H1 (cell line): ENCODE measurements around the gene NRTN.

Source experiments
- CBX8 ChIP-seq: fragments of 300-800, 300-1000 bp; sonication (generic); IDR thresholded peaks from 2 replicates; pipeline ENCODE4 v1.7.1; 2016; ENCODE audit warnings: low read depth, low read length, borderline replicate concordance
- CREB1 ChIP-seq: IDR thresholded peaks from 2 replicates; pipeline ENCODE4 v1.6.1; 2012; ENCODE audit warnings: inconsistent platforms
- EGR1 ChIP-seq: IDR thresholded peaks from 2 replicates; pipeline ENCODE4 v1.6.1; 2011; ENCODE audit warnings: low read depth, low read length, borderline replicate concordance
- EP300 ChIP-seq, 2 experiments: IDR thresholded peaks; 1 replicate in 1 of 2; 2 replicates in 1 of 2; pipeline ENCODE4 v1.6.1; 2011 to 2012; ENCODE audit warnings: low read depth in 2 of 2, low read length in 2 of 2, mild to moderate bottlenecking in 2 of 2, borderline replicate concordance in 1 of 2, inconsistent platforms in 1 of 2, moderate library complexity in 1 of 2
- JUN ChIP-seq: IDR thresholded peaks from 2 replicates; pipeline ENCODE4 v1.6.1; 2011; ENCODE audit warnings: low read depth, mild to moderate bottlenecking, improper control_type of control experiment, low read length
- JUND ChIP-seq: IDR thresholded peaks from 2 replicates; pipeline ENCODE4 v1.6.1; 2011; ENCODE audit warnings: mild to moderate bottlenecking, improper control_type of control experiment, low read length
- POLR2A ChIP-seq, 2 experiments: IDR thresholded peaks; 1 replicate in 1 of 2; 2 replicates in 1 of 2; pipeline ENCODE4 v1.6.1; 2011; ENCODE audit warnings: low read depth in 2 of 2, low read length in 2 of 2, mild to moderate bottlenecking in 2 of 2; ENCODE audit errors: control extremely low read depth in 1 of 2
- POLR2AphosphoS5 ChIP-seq: IDR thresholded peaks from 2 replicates; pipeline ENCODE4 v1.6.1; 2011; ENCODE audit warnings: low read depth, low read length
- RBBP5 ChIP-seq: IDR thresholded peaks from 2 replicates; pipeline ENCODE4 v1.7.1; 2012; ENCODE audit warnings: low read depth, mild to moderate bottlenecking, inconsistent platforms, low read length, moderate library complexity, borderline replicate concordance
- SIN3A ChIP-seq, 2 experiments: IDR thresholded peaks in 1 of 2; conservative IDR thresholded peaks in 1 of 2; 2 replicates each; pipeline ENCODE4 v1.6.1; 2011 to 2012; ENCODE audit warnings: low read length in 2 of 2, improper control_type of control experiment in 1 of 2, low read depth in 1 of 2, mild to moderate bottlenecking in 1 of 2
- TEAD4 ChIP-seq: IDR thresholded peaks from 2 replicates; pipeline ENCODE4 v1.6.1; 2012; ENCODE audit warnings: low read depth, low read length, inconsistent platforms, mixed read lengths
- TF ChIP-seq, protein P1 (sequence below): IDR thresholded peaks from 2 replicates; pipeline ENCODE4 v1.6.1; 2012; ENCODE audit warnings: inconsistent platforms
- TF ChIP-seq, protein P2 (sequence below), 3 experiments: IDR thresholded peaks; 1 replicate in 2 of 3; 2 replicates in 1 of 3; pipeline versions ENCODE4 v1.5.1 to v1.6.1; 2011; ENCODE audit warnings: low read length in 3 of 3, mild to moderate bottlenecking in 3 of 3, inconsistent platforms in 2 of 3, low read depth in 1 of 3, moderate library complexity in 1 of 3; ENCODE audit not compliant: insufficient read depth in 1 of 3; ENCODE audit errors: control extremely low read depth in 1 of 3

GRCh38 chr19:5782945-5783919, 21.6 kb upstream of the NRTN start:
- TF ChIP-seq, protein P1, sequence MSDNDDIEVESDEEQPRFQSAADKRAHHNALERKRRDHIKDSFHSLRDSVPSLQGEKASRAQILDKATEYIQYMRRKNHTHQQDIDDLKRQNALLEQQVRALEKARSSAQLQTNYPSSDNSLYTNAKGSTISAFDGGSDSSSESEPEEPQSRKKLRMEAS, result no peak
- TF ChIP-seq POLR2A (IDR thresholded peaks at IDR 0.05; ENCODE audit: control extremely low read depth in 1 of 2, low read depth in 2 of 2, low read length in 2 of 2) (no peak), EGR1 (no peak), POLR2AphosphoS5 (no peak), CREB1 (no peak), TEAD4 (no peak), EP300 (IDR thresholded peaks at IDR 0.05; ENCODE audit: borderline replicate concordance in 1 of 2, low read depth in 2 of 2, low read length in 2 of 2) (no peak), JUND (no peak), JUN (no peak), CBX8 (no peak), SIN3A (conservative IDR thresholded peaks at IDR 0.05 in 1 of 2, IDR thresholded peaks at IDR 0.05 in 1 of 2; ENCODE audit: low read depth in 1 of 2, low read length in 2 of 2) (no peak), RBBP5 (no peak)
- TF ChIP-seq, protein P2, sequence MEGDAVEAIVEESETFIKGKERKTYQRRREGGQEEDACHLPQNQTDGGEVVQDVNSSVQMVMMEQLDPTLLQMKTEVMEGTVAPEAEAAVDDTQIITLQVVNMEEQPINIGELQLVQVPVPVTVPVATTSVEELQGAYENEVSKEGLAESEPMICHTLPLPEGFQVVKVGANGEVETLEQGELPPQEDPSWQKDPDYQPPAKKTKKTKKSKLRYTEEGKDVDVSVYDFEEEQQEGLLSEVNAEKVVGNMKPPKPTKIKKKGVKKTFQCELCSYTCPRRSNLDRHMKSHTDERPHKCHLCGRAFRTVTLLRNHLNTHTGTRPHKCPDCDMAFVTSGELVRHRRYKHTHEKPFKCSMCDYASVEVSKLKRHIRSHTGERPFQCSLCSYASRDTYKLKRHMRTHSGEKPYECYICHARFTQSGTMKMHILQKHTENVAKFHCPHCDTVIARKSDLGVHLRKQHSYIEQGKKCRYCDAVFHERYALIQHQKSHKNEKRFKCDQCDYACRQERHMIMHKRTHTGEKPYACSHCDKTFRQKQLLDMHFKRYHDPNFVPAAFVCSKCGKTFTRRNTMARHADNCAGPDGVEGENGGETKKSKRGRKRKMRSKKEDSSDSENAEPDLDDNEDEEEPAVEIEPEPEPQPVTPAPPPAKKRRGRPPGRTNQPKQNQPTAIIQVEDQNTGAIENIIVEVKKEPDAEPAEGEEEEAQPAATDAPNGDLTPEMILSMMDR (IDR thresholded peaks at IDR 0.05; ENCODE audit: control extremely low read depth in 1 of 3, insufficient read depth in 1 of 3, low read depth in 1 of 3, low read length in 3 of 3), result no peak
